K562 (cell line): Measurements from ENCODE around the gene HOTAIR. TPM values are rescaled to one million over a fixed set of nuclear protein-coding genes. Genes with fewer than 3 reads are reported as not detected.

Experiments used
- ATAC-seq: fragments of 200-7000 bp; cut with Tn5 transposase; 3 replicates; pipeline ENCODE4 v1.9.1; 2020; ENCODE audit warnings: moderate library complexity
- BruUV-seq: library from RNA; stranded (reverse); fragments of 400-500 nt; replicated peaks from 2 replicates; lab custom pipeline; 2021; lab: Mats Ljungman, UMichigan
- CTCF ChIA-PET: fragments of 300-600 bp; formaldehyde crosslinking; extraction: SDS; loops from one replicate; lab custom pipeline; 2021; ENCODE audit warnings: low intra/inter-chr PET ratio; lab: Yijun Ruan, JAX
- POLR2A ChIA-PET: fragments of 300-600, 350-650 bp; sonication (Branson Sonifier 250); formaldehyde crosslinking; extraction: SDS; loops from one replicate; lab custom pipeline; 2021; ENCODE audit warnings: antibody characterized with exemption, inconsistent platforms; lab: Yijun Ruan, JAX
- DNase-seq, 4 experiments: peaks; one replicate each; pipeline versions ENCODE4 v3.0.0 to v3.0.0-alpha.2; 2011 to 2018; ENCODE audit warnings: low spot score in 3 of 4, mixed read lengths in 3 of 4; ENCODE audit errors: extremely low read depth in 1 of 4
- FAIRE-seq: peaks from 2 replicates; lab custom pipeline; 2011; peaks lifted over from hg19 to GRCh38; lab: Jason Lieb, UNC
- H2AFZ ChIP-seq: 2 replicates; pipeline ENCODE4 v1.6.0; 2011; ENCODE audit warnings: low read depth, low read length, control low read depth, inconsistent platforms
- H3K27ac ChIP-seq: fragments of 200-600 bp; 3 replicates; pipeline ENCODE4 v1.8.0; 2011; ENCODE audit warnings: low read depth, mild to moderate bottlenecking, control low read depth, inconsistent platforms, low read length, moderate library complexity, mixed read lengths; ENCODE audit errors: extremely low read depth
- H3K27me3 ChIP-seq, 2 experiments: fragments of 300-600 bp in 1 of 2; 2 replicates in 1 of 2; 3 replicates in 1 of 2; pipeline versions ENCODE4 v1.6.0 to v1.8.0; 2011; ENCODE audit warnings: inconsistent platforms in 2 of 2, low read length in 2 of 2, mild to moderate bottlenecking in 1 of 2, mixed read lengths in 1 of 2, moderate library complexity in 1 of 2; ENCODE audit not compliant: control insufficient read depth in 2 of 2, insufficient read depth in 2 of 2
- H3K36me3 ChIP-seq: fragments of 300-600 bp; 3 replicates; pipeline ENCODE4 v1.8.0; 2011; ENCODE audit warnings: mild to moderate bottlenecking, low read length, inconsistent platforms; ENCODE audit not compliant: control insufficient read depth, insufficient read depth
- H3K4me1 ChIP-seq, 2 experiments: fragments of 200-600 bp in 1 of 2; replicated peaks in 1 of 2; 2 replicates in 1 of 2; 3 replicates in 1 of 2; pipeline versions ENCODE4 v1.5.1 to v1.8.0; 2011; ENCODE audit warnings: inconsistent platforms in 2 of 2, low read length in 2 of 2, mild to moderate bottlenecking in 1 of 2, mixed read lengths in 1 of 2, moderate library complexity in 1 of 2; ENCODE audit not compliant: control insufficient read depth in 2 of 2, insufficient read depth in 2 of 2
- H3K4me2 ChIP-seq: 2 replicates; pipeline ENCODE4 v1.6.1; 2011; ENCODE audit warnings: low read length, control low read depth, inconsistent platforms, mixed read lengths; ENCODE audit not compliant: insufficient read depth
- H3K4me3 ChIP-seq: fragments of 200-600 bp; sonication (generic), shearing (Covaris generic); 2 replicates; pipeline ENCODE4 v1.5.1; 2016; ENCODE audit warnings: control low read depth, inconsistent platforms
- H3K79me2 ChIP-seq: fragments of 200-600 bp; 3 replicates; pipeline ENCODE4 v1.8.0; 2011; ENCODE audit warnings: low read length, inconsistent platforms; ENCODE audit not compliant: control insufficient read depth, insufficient read depth
- H3K9ac ChIP-seq, 2 experiments: 2 replicates each; pipeline versions ENCODE4 v1.6.0 to v1.6.1; 2011; ENCODE audit warnings: low read depth in 2 of 2, low read length in 2 of 2, control low read depth in 1 of 2, inconsistent platforms in 1 of 2, mild to moderate bottlenecking in 1 of 2, mixed read lengths in 1 of 2; ENCODE audit not compliant: insufficient read depth in 1 of 2
- H3K9me1 ChIP-seq: one replicate; pipeline ENCODE4 v1.6.0; 2011; ENCODE audit warnings: inconsistent platforms, mild to moderate bottlenecking, low read length, moderate library complexity; ENCODE audit not compliant: control insufficient read depth, insufficient read depth
- H3K9me3 ChIP-seq: replicated peaks from 2 replicates; pipeline ENCODE4 v1.5.1; 2011; ENCODE audit warnings: low read depth, low read length, inconsistent platforms; ENCODE audit not compliant: control insufficient read depth, insufficient read depth
- H4K20me1 ChIP-seq: replicated peaks from 2 replicates; pipeline ENCODE4 v1.6.1; 2011; ENCODE audit warnings: low read length, inconsistent platforms, mixed read lengths; ENCODE audit not compliant: control insufficient read depth, insufficient read depth
- FIP1L1 ChIP-seq: fragments of 200-400 bp; formaldehyde crosslinking; IDR thresholded peaks from 2 replicates; pipeline ENCODE4 v1.6.1; 2018; ENCODE audit warnings: mild to moderate bottlenecking, low read depth, low read length; ENCODE audit not compliant: poor library complexity, severe bottlenecking
- ZC3H8 ChIP-seq: fragments of 450-650 bp; IDR thresholded peaks from 2 replicates; pipeline ENCODE4 v1.6.1; 2017
- ZNF121 ChIP-seq: sonication (generic); formaldehyde crosslinking; conservative IDR thresholded peaks from 2 replicates; pipeline ENCODE4 v1.8.0; 2022; ENCODE audit warnings: missing genetic modification reagents
- ZNF263 ChIP-seq: sonication (generic); formaldehyde crosslinking; IDR thresholded peaks from 2 replicates; pipeline ENCODE4 v1.8.0; 2022; ENCODE audit warnings: mild to moderate bottlenecking, missing genetic modification reagents, borderline replicate concordance
- WGBS: fragments of 100-300 bp; shearing (Covaris generic); methylation state at CpG from one replicate; pipeline ENCODE4 v1.1.6; 2016; ENCODE audit warnings: low coverage, mixed read lengths; ENCODE audit not compliant: insufficient coverage; ENCODE audit errors: missing lambda C conversion rate; 5-methylcytosine and 5-hydroxymethylcytosine counted together
- in situ Hi-C: fragments of 300-500 bp; cut with MboI; formaldehyde crosslinking; loops from 4 replicates; pipeline ENCODE4 v1.15.0; 2018; ENCODE audit warnings: inconsistent platforms, mixed read lengths
- intact Hi-C: fragments of 100-400 bp; cut with micrococcal nuclease; formaldehyde crosslinking; loops from 2 replicates; pipeline ENCODE4 v1.14.2; 2022
- polyA plus RNA-seq, 8 experiments: library from polyadenylated mRNA; depleted of rRNA in 4 of 8; stranded (reverse) in 5 of 8; unstranded in 3 of 8; fragments of >200 nt; fragmentation: Nextera tagmentation in 2 of 8; fragmentation: Illumina TruSeq in 1 of 8; extraction: Ambion mirVana in 2 of 8; extraction: Trizol in 1 of 8; gene quantifications; 2 replicates each; pipeline versions ENCODE4 v1.2.1 to v1.2.3, GENCODE V29; 2011 to 2014; ENCODE audit warnings: inconsistent platforms in 1 of 8, missing spikeins in 1 of 8
- total RNA-seq, 7 experiments: library from RNA; depleted of rRNA in 6 of 7; stranded (reverse); fragments of >200 nt in 6 of 7; fragmentation: Illumina TruSeq in 2 of 7; extraction: Trizol in 2 of 7; gene quantifications; 2 replicates each; pipeline versions ENCODE4 v1.2.1 to v1.2.3, GENCODE V29; 2011 to 2021; ENCODE audit warnings: low replicate concordance in 1 of 7
- TF ChIP-seq, protein P1 (sequence below): fragments of 150-350 bp; IDR thresholded peaks from 2 replicates; pipeline ENCODE4 v1.6.1; 2014; ENCODE audit warnings: low read depth, mild to moderate bottlenecking, low read length, borderline replicate concordance
- TF ChIP-seq, protein P2 (sequence below): fragments of 450-650 bp; IDR thresholded peaks from 2 replicates; pipeline ENCODE4 v1.6.1; 2018; ENCODE audit not compliant: partially characterized antibody
- TF ChIP-seq, protein P3 (sequence below): fragments of 250-450 bp; sonication (Bioruptor Pico); IDR thresholded peaks from 2 replicates; pipeline ENCODE4 v1.4.0; 2020

The HOTAIR gene
- total and polyA plus RNA-seq, 9 of the 15 experiments (the other 6 are each of a cell fraction or from before 2014, with no cell fraction given) = 0.04 TPM; not detected in 8

DNA sequence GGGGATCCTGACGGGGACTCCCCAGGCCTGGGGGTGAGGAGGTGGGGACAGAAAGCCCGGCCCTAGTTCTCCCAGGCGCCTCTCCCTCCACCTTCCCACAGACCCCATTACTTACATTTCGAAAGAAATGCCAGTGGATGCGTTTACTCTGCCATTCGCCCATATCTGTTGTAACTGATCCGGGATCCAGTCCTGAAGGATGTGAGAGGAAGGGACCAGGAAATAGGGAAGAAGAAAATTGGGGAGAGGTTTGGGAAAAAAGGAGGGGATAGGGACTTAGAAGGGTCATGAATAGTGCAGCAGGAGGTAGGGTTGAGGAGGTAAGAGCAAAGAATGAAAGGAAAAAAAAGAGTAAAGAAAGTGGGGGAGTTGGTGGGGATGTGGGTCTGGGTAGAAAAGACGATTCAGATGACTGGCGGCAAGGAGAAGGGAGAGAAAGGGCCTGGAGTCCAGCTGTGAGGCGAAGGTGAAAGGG is 18.9 kb downstream of the HOTAIR start:
- Histone ChIP-seq H3K27me3 (peaks cover 63 to 95% of the 10 kb centered on the region in 2 experiments), H3K9ac (no peak overlapping the region), H3K36me3 (no peaks in the 10 kb centered on the region), H4K20me1 (peaks cover 25% of the 10 kb centered on the region), H3K4me1 (peaks cover 0 to 26% of the 10 kb centered on the region in 2 experiments; a peak in 2 of 5 replicates), H3K9me3 (no peaks in the 10 kb centered on the region), H3K27ac (no peak overlapping the region), H3K79me2 (no peaks in the 10 kb centered on the region), H3K4me3 (no peak overlapping the region), H2AFZ (no peak overlapping the region), H3K9me1 (no peaks in the 10 kb centered on the region), H3K4me2 (no peak overlapping the region)
- 5% methylated on average over 8 of the region's 10 CpGs for WGBS
- DNase-seq = no peak
- BruUV-seq = no TSS peak
- ATAC-seq = no peak
- ChIA-PET POLR2A (interaction anchor here (0.9 kb wide), 1 partner anchor 11 kb away, joined by 4 read pairs; no protein-coding TSS in a partner anchor), CTCF (no interaction called here)
- in situ Hi-C loops = no loop called here
- intact Hi-C loops = no loop called here
- no peak for FAIRE-seq
- TF ChIP-seq, protein P1, sequence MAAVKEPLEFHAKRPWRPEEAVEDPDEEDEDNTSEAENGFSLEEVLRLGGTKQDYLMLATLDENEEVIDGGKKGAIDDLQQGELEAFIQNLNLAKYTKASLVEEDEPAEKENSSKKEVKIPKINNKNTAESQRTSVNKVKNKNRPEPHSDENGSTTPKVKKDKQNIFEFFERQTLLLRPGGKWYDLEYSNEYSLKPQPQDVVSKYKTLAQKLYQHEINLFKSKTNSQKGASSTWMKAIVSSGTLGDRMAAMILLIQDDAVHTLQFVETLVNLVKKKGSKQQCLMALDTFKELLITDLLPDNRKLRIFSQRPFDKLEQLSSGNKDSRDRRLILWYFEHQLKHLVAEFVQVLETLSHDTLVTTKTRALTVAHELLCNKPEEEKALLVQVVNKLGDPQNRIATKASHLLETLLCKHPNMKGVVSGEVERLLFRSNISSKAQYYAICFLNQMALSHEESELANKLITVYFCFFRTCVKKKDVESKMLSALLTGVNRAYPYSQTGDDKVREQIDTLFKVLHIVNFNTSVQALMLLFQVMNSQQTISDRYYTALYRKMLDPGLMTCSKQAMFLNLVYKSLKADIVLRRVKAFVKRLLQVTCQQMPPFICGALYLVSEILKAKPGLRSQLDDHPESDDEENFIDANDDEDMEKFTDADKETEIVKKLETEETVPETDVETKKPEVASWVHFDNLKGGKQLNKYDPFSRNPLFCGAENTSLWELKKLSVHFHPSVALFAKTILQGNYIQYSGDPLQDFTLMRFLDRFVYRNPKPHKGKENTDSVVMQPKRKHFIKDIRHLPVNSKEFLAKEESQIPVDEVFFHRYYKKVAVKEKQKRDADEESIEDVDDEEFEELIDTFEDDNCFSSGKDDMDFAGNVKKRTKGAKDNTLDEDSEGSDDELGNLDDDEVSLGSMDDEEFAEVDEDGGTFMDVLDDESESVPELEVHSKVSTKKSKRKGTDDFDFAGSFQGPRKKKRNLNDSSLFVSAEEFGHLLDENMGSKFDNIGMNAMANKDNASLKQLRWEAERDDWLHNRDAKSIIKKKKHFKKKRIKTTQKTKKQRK = no peak
- TF ChIP-seq FIP1L1 (no peak), ZC3H8 (no peak), ZNF263 (CRISPR knock-in tag) (no peak), ZNF121 (no peak)
- TF ChIP-seq, protein P2, sequence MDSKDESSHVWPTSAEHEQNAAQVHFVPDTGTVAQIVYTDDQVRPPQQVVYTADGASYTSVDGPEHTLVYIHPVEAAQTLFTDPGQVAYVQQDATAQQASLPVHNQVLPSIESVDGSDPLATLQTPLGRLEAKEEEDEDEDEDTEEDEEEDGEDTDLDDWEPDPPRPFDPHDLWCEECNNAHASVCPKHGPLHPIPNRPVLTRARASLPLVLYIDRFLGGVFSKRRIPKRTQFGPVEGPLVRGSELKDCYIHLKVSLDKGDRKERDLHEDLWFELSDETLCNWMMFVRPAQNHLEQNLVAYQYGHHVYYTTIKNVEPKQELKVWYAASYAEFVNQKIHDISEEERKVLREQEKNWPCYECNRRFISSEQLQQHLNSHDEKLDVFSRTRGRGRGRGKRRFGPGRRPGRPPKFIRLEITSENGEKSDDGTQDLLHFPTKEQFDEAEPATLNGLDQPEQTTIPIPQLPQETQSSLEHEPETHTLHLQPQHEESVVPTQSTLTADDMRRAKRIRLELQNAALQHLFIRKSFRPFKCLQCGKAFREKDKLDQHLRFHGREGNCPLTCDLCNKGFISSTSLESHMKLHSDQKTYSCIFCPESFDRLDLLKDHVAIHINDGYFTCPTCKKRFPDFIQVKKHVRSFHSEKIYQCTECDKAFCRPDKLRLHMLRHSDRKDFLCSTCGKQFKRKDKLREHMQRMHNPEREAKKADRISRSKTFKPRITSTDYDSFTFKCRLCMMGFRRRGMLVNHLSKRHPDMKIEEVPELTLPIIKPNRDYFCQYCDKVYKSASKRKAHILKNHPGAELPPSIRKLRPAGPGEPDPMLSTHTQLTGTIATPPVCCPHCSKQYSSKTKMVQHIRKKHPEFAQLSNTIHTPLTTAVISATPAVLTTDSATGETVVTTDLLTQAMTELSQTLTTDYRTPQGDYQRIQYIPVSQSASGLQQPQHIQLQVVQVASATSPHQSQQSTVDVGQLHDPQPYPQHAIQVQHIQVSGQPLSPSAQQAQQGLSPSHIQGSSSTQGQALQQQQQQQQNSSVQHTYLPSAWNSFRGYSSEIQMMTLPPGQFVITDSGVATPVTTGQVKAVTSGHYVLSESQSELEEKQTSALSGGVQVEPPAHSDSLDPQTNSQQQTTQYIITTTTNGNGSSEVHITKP = no peak
- TF ChIP-seq, protein P3, sequence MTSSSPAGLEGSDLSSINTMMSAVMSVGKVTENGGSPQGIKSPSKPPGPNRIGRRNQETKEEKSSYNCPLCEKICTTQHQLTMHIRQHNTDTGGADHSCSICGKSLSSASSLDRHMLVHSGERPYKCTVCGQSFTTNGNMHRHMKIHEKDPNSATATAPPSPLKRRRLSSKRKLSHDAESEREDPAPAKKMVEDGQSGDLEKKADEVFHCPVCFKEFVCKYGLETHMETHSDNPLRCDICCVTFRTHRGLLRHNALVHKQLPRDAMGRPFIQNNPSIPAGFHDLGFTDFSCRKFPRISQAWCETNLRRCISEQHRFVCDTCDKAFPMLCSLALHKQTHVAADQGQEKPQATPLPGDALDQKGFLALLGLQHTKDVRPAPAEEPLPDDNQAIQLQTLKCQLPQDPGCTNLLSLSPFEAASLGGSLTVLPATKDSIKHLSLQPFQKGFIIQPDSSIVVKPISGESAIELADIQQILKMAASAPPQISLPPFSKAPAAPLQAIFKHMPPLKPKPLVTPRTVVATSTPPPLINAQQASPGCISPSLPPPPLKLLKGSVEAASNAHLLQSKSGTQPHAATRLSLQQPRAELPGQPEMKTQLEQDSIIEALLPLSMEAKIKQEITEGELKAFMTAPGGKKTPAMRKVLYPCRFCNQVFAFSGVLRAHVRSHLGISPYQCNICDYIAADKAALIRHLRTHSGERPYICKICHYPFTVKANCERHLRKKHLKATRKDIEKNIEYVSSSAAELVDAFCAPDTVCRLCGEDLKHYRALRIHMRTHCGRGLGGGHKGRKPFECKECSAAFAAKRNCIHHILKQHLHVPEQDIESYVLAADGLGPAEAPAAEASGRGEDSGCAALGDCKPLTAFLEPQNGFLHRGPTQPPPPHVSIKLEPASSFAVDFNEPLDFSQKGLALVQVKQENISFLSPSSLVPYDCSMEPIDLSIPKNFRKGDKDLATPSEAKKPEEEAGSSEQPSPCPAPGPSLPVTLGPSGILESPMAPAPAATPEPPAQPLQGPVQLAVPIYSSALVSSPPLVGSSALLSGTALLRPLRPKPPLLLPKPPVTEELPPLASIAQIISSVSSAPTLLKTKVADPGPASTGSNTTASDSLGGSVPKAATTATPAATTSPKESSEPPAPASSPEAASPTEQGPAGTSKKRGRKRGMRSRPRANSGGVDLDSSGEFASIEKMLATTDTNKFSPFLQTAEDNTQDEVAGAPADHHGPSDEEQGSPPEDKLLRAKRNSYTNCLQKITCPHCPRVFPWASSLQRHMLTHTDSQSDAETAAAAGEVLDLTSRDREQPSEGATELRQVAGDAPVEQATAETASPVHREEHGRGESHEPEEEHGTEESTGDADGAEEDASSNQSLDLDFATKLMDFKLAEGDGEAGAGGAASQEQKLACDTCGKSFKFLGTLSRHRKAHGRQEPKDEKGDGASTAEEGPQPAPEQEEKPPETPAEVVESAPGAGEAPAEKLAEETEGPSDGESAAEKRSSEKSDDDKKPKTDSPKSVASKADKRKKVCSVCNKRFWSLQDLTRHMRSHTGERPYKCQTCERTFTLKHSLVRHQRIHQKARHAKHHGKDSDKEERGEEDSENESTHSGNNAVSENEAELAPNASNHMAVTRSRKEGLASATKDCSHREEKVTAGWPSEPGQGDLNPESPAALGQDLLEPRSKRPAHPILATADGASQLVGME (CRISPR knock-in tag) = no peak
